ENCODE results near the gene TLR8.

The TLR8 gene

GRCh38 chrX:12906046-12906761 lies at the start of gene TLR8:
Gene TLR8, plus strand, starts transcription at chrX:12906620. Its CDS starts 87 bp downstream, at chrX:12906707.
- no peak for DNase-seq

GRCh38 chrX:12865359-12865758 lies 41.1 kb upstream of the TLR8 start:
- DNase-seq = no peak

- no peak for DNase-seq
Observed at GRCh38 chrX:12866451-12867377, 39.7 kb upstream of the TLR8 start, which contains the start of gene TLR7. Gene TLR7, plus strand, starts transcription at chrX:12867072. Its CDS starts 507 bp downstream, at chrX:12867579.

GRCh38 chrX:12867685-12868084 lies 38.7 kb upstream of the TLR8 start:
- no peak for DNase-seq

GRCh38 chrX:12868747-12869146 lies 37.7 kb upstream of the TLR8 start:
- DNase-seq = no peak

- DNase-seq = no peak
Observed at GRCh38 chrX:12871257-12871656, 35.2 kb upstream of the TLR8 start.

- DNase-seq = no peak
Observed at GRCh38 chrX:12872741-12873140, 33.7 kb upstream of the TLR8 start.

- DNase-seq = no peak
Observed at GRCh38 chrX:12874581-12874980, 31.8 kb upstream of the TLR8 start.

GRCh38 chrX:12877386-12877785 lies 29.0 kb upstream of the TLR8 start:
- DNase-seq = no peak

GRCh38 chrX:12878536-12878935 lies 27.9 kb upstream of the TLR8 start:
- no peak for DNase-seq

GRCh38 chrX:12881914-12882313 lies 24.5 kb upstream of the TLR8 start:
- DNase-seq = no peak

GRCh38 chrX:12885508-12885907 lies 20.9 kb upstream of the TLR8 start:
- DNase-seq = no peak

- DNase-seq = no peak
Observed at GRCh38 chrX:12886545-12886944, 19.9 kb upstream of the TLR8 start.

GRCh38 chrX:12887141-12887540 lies 19.3 kb upstream of the TLR8 start:
- no peak for DNase-seq

GRCh38 chrX:12887767-12888166 lies 18.7 kb upstream of the TLR8 start:
- DNase-seq = no peak

GRCh38 chrX:12890467-12890866 lies 16.0 kb upstream of the TLR8 start:
- DNase-seq = no peak

- DNase-seq = no peak
Observed at GRCh38 chrX:12891171-12891570, 15.2 kb upstream of the TLR8 start.

- no peak for DNase-seq
Observed at GRCh38 chrX:12891915-12892506, 14.4 kb upstream of the TLR8 start.

GRCh38 chrX:12892716-12893115 lies 13.7 kb upstream of the TLR8 start:
- no peak for DNase-seq

GRCh38 chrX:12894074-12895030 lies 12.1 kb upstream of the TLR8 start:
- no peak for DNase-seq

GRCh38 chrX:12895866-12896265 lies 10.6 kb upstream of the TLR8 start:
- no peak for DNase-seq

- DNase-seq = no peak
Observed at GRCh38 chrX:12896935-12897334, 9.5 kb upstream of the TLR8 start.

All from GOT3 (cell line).